ENCODE data around the gene SATB1.
"Not testable (repeated sequence)": the region's sequence is repeated elsewhere in the genome, so short reads cannot be mapped to it uniquely, and the experiment has no call there.

SATB1 gene

GRCh38 chr3:18466136-18466535 lies 41.0 kb upstream of the SATB1 start:
- H3K79me2 ChIP-seq (ENCODE audit: insufficient read depth, low read length), result no peaks in the 10 kb centered on the region
- no peaks in the 10 kb centered on the region for H3K27me3 ChIP-seq (ENCODE audit: insufficient read depth, low read length, poor library complexity, severe bottlenecking)
- H3K9me2 ChIP-seq (replicated peaks; ENCODE audit: low read depth, low read length), result no peaks in the 10 kb centered on the region
- no peak overlapping the region for H3K4me3 ChIP-seq (ENCODE audit: low read length, poor library complexity, severe bottlenecking)
- H3K4me2 ChIP-seq (ENCODE audit: low read depth, low read length, poor library complexity, severe bottlenecking), result no peak overlapping the region
- TF ChIP-seq CTCF (conservative IDR thresholded peaks at IDR 0.05; ENCODE audit: low read length) (no peak), EZH2phosphoT487 (IDR thresholded peaks at IDR 0.05; ENCODE audit: borderline replicate concordance) (no peak)
- no peaks in the 10 kb centered on the region for H4K20me1 ChIP-seq (ENCODE audit: insufficient read depth, low read length, poor library complexity, severe bottlenecking)
- H3K36me3 ChIP-seq (ENCODE audit: insufficient read depth, low read length), result 0 out of 2 replicates have a peak, but pooled peaks cover 3% of the 10 kb centered on the region
- H3K9me3 ChIP-seq (ENCODE audit: insufficient read depth, low read depth, low read length), result peaks cover 16% of the 10 kb centered on the region
- no peaks in the 10 kb centered on the region for H3K4me1 ChIP-seq (ENCODE audit: insufficient read depth, low read length, poor library complexity, severe bottlenecking)
- H3F3A ChIP-seq (ENCODE audit: low read depth), result no peaks in the 10 kb centered on the region
- no peak overlapping the region for H2AFZ ChIP-seq (ENCODE audit: low read length)
- H3K9ac ChIP-seq (ENCODE audit: low read depth, low read length, poor library complexity, severe bottlenecking), result no peak overlapping the region

- no peak for TF ChIP-seq CTCF (conservative IDR thresholded peaks at IDR 0.05; ENCODE audit: low read length)
- TF ChIP-seq EZH2phosphoT487 (IDR thresholded peaks at IDR 0.05; ENCODE audit: borderline replicate concordance), result no peak
- peaks cover 5% of the 10 kb centered on the region; the same call in 1 of the 2 replicates for H3K9me3 ChIP-seq (ENCODE audit: insufficient read depth, low read depth, low read length)
- no peaks in the 10 kb centered on the region for H3K4me1 ChIP-seq (ENCODE audit: insufficient read depth, low read length, poor library complexity, severe bottlenecking)
- H3K79me2 ChIP-seq (ENCODE audit: insufficient read depth, low read length), result no peaks in the 10 kb centered on the region
- no peak overlapping the region for H3K4me3 ChIP-seq (ENCODE audit: low read length, poor library complexity, severe bottlenecking)
- no peaks in the 10 kb centered on the region for H3K9me2 ChIP-seq (replicated peaks; ENCODE audit: low read depth, low read length)
- H4K20me1 ChIP-seq (ENCODE audit: insufficient read depth, low read length, poor library complexity, severe bottlenecking), result no peaks in the 10 kb centered on the region
- H3K27me3 ChIP-seq (ENCODE audit: insufficient read depth, low read length, poor library complexity, severe bottlenecking), result no peaks in the 10 kb centered on the region
- H3K9ac ChIP-seq (ENCODE audit: low read depth, low read length, poor library complexity, severe bottlenecking), result no peak overlapping the region
- no peak overlapping the region for H2AFZ ChIP-seq (ENCODE audit: low read length)
- H3K36me3 ChIP-seq (ENCODE audit: insufficient read depth, low read length), result no peaks in the 10 kb centered on the region
- no peak overlapping the region for H3K4me2 ChIP-seq (ENCODE audit: low read depth, low read length, poor library complexity, severe bottlenecking)
- H3F3A ChIP-seq (ENCODE audit: low read depth), result no peaks in the 10 kb centered on the region
Observed at GRCh38 chr3:18454766-18455165, 29.6 kb upstream of the SATB1 start.

- not testable (repeated sequence) for H3F3A ChIP-seq (ENCODE audit: low read depth); H3K4me3 ChIP-seq (ENCODE audit: low read length, poor library complexity, severe bottlenecking); H3K9me2 ChIP-seq (replicated peaks; ENCODE audit: low read depth, low read length); H2AFZ ChIP-seq (ENCODE audit: low read length); H3K4me2 ChIP-seq (ENCODE audit: low read depth, low read length, poor library complexity, severe bottlenecking); H3K27me3 ChIP-seq (ENCODE audit: insufficient read depth, low read length, poor library complexity, severe bottlenecking); H4K20me1 ChIP-seq (ENCODE audit: insufficient read depth, low read length, poor library complexity, severe bottlenecking); H3K9ac ChIP-seq (ENCODE audit: low read depth, low read length, poor library complexity, severe bottlenecking); H3K36me3 ChIP-seq (ENCODE audit: insufficient read depth, low read length); H3K9me3 ChIP-seq (ENCODE audit: insufficient read depth, low read depth, low read length)
- Histone ChIP-seq H3K4me1 (ENCODE audit: insufficient read depth, low read length, poor library complexity, severe bottlenecking) (peaks cover 20% of the 10 kb centered on the region), H3K79me2 (ENCODE audit: insufficient read depth, low read length) (peaks cover 24% of the 10 kb centered on the region; the same call in 1 of the 2 replicates)
Observed at GRCh38 chr3:18449618-18450017, 24.5 kb upstream of the SATB1 start.

GRCh38 chr3:18447720-18448119 lies 22.6 kb upstream of the SATB1 start:
- Histone ChIP-seq H3K4me3 (ENCODE audit: low read length, poor library complexity, severe bottlenecking) (peak overlapping the region; percentile 99), H3K4me2 (ENCODE audit: low read depth, low read length, poor library complexity, severe bottlenecking) (peak overlapping the region; percentile 98), H3K4me1 (ENCODE audit: insufficient read depth, low read length, poor library complexity, severe bottlenecking) (peaks cover 36% of the 10 kb centered on the region), H3K27me3 (ENCODE audit: insufficient read depth, low read length, poor library complexity, severe bottlenecking) (no peaks in the 10 kb centered on the region), H4K20me1 (ENCODE audit: insufficient read depth, low read length, poor library complexity, severe bottlenecking) (peaks cover 14% of the 10 kb centered on the region), H3K79me2 (ENCODE audit: insufficient read depth, low read length) (peaks cover 42% of the 10 kb centered on the region), H2AFZ (ENCODE audit: low read length) (no peak overlapping the region), H3K9me3 (ENCODE audit: insufficient read depth, low read depth, low read length) (no peaks in the 10 kb centered on the region; the same call in 1 of the 2 replicates), H3K9me2 (replicated peaks; ENCODE audit: low read depth, low read length) (no peaks in the 10 kb centered on the region), H3F3A (ENCODE audit: low read depth) (no peaks in the 10 kb centered on the region), H3K9ac (ENCODE audit: low read depth, low read length, poor library complexity, severe bottlenecking) (no peak overlapping the region), H3K36me3 (ENCODE audit: insufficient read depth, low read length) (no peaks in the 10 kb centered on the region)
- TF ChIP-seq EZH2phosphoT487 (IDR thresholded peaks at IDR 0.05; ENCODE audit: borderline replicate concordance), result no peak
- TF ChIP-seq CTCF (conservative IDR thresholded peaks at IDR 0.05; ENCODE audit: low read length), result no peak
